Activated CD8-positive, alpha-beta T cell treated with anti-CD3 and anti-CD28 coated beads, Interleukin-2, amount 10 ng/mL, durations not matched to agents 7 days and 5 days (primary cell): ENCODE results near the gene NLRP13. TPM values are rescaled to one million over a fixed set of nuclear protein-coding genes. Genes with fewer than 3 reads are reported as not detected.
"Not testable (repeated sequence)": the region's sequence is repeated elsewhere in the genome, so short reads cannot be mapped to it uniquely, and the experiment has no call there.

Experiments used
- ATAC-seq: fragments of 150-1000 bp; cut with Tn5 transposase; one replicate; pipeline ENCODE4 v1.10.0; 2021; ENCODE audit warnings: moderate library complexity
- CTCF ChIA-PET: fragments of 350-600 bp; sonication (Branson Sonifier 250); formaldehyde crosslinking; loops from one replicate; lab custom pipeline; 2021; ENCODE audit warnings: antibody characterized with exemption; lab: Charles Lee
- POLR2A ChIA-PET: fragments of 350-600 bp; sonication (Branson Sonifier 250); formaldehyde crosslinking; loops from one replicate; lab custom pipeline; 2021; ENCODE audit warnings: antibody characterized with exemption; lab: Charles Lee
- DNase-seq: peaks from one replicate; pipeline ENCODE4 v3.0.0-alpha.2; 2020
- H3K27ac Mint-ChIP-seq: one replicate; pipeline ENCODE4 v1.8.0; 2021; ENCODE audit warnings: mild to moderate bottlenecking, mixed read lengths
- H3K27me3 Mint-ChIP-seq: one replicate; pipeline ENCODE4 v1.8.0; 2021; ENCODE audit warnings: low read depth, mixed read lengths
- H3K36me3 Mint-ChIP-seq: one replicate; pipeline ENCODE4 v1.8.0; 2021; ENCODE audit warnings: low read depth, mixed read lengths
- H3K4me1 Mint-ChIP-seq: one replicate; pipeline ENCODE4 v1.8.0; 2021; ENCODE audit warnings: low read depth, mixed read lengths
- H3K4me3 Mint-ChIP-seq: one replicate; pipeline ENCODE4 v1.8.0; 2021; ENCODE audit warnings: mild to moderate bottlenecking, mixed read lengths
- H3K9me3 Mint-ChIP-seq: one replicate; pipeline ENCODE4 v1.8.0; 2022; ENCODE audit warnings: mixed read lengths; ENCODE audit not compliant: insufficient read depth
- total RNA-seq, 2 experiments: library from RNA; stranded (reverse); gene quantifications; one replicate each; pipeline ENCODE4 v1.2.3, GENCODE V29; 2021

The NLRP13 gene, protein sequence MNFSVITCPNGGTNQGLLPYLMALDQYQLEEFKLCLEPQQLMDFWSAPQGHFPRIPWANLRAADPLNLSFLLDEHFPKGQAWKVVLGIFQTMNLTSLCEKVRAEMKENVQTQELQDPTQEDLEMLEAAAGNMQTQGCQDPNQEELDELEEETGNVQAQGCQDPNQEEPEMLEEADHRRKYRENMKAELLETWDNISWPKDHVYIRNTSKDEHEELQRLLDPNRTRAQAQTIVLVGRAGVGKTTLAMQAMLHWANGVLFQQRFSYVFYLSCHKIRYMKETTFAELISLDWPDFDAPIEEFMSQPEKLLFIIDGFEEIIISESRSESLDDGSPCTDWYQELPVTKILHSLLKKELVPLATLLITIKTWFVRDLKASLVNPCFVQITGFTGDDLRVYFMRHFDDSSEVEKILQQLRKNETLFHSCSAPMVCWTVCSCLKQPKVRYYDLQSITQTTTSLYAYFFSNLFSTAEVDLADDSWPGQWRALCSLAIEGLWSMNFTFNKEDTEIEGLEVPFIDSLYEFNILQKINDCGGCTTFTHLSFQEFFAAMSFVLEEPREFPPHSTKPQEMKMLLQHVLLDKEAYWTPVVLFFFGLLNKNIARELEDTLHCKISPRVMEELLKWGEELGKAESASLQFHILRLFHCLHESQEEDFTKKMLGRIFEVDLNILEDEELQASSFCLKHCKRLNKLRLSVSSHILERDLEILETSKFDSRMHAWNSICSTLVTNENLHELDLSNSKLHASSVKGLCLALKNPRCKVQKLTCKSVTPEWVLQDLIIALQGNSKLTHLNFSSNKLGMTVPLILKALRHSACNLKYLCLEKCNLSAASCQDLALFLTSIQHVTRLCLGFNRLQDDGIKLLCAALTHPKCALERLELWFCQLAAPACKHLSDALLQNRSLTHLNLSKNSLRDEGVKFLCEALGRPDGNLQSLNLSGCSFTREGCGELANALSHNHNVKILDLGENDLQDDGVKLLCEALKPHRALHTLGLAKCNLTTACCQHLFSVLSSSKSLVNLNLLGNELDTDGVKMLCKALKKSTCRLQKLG
- not detected for total RNA-seq

DNA sequence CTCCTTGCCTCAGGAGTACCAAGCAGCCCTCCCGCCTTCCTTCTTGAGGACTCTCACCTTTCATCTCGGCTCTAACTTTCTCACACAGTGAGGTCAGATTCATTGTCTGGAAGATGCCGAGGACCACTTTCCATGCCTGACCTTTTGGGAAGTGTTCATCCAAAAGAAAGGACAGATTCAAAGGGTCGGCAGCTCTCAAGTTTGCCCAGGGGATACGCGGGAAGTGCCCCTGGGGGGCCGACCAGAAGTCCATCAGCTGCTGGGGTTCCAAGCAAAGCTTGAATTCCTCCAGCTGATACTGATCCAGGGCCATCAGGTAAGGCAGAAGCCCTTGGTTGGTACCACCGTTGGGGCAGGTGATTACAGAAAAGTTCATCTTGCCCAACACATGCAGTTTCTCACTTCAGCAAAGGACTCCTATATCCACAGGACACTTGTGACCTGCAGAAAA, at the start of gene NLRP13:
Gene NLRP13 (minus strand): TSS at position 401 of the 451 bp plus-strand sequence. CDS start 25 bp downstream, at position 376.
- no peak within 1 kb of the TSS for H3K4me3 Mint-ChIP-seq

DNA sequence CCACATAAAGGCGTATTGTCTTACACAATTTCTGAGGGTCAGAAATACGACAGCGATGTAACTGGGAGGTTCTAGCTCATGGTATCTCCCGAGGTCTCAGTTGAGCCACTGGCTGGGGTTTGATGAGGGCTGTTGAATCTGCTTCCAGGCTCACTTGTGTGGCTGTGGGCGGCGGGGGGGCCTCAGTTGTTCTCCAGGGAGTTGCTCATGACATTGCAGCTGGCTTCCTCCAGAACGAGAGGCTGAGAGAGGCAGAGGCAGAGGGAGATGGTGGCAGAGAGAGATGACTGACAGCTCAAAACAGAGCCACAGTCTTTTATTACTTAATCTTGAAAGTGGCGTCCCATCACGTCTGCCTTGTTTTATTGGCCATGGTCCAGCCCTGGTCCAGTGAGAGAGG, 48.3 kb upstream of the NLRP13 start:
- Mint-ChIP-seq H3K4me3 (no peak overlapping the region), H3K9me3 (peaks cover 20% of the 10 kb centered on the region), H3K36me3 (no peaks in the 10 kb centered on the region), H3K27me3 (no peaks in the 10 kb centered on the region), H3K4me1 (no peaks in the 10 kb centered on the region), H3K27ac (no peak overlapping the region)
- no peak for DNase-seq
- ChIA-PET POLR2A (no interaction called here), CTCF (no interaction called here)
- ATAC-seq, result no peak

More for the DNA sequence above, at the start of gene NLRP13:
- Mint-ChIP-seq H3K27ac (no peak within 1 kb of the TSS), H3K36me3 (no peaks in the 10 kb centered on the region), H3K27me3 (no peaks in the 10 kb centered on the region), H3K9me3 (peaks cover 10% of the 10 kb centered on the region), H3K4me1 (no peaks in the 10 kb centered on the region)
- DNase-seq (no peak), ATAC-seq (no peak)
- CTCF ChIA-PET, result no interaction called here
- POLR2A ChIA-PET, result no interaction called here

DNA sequence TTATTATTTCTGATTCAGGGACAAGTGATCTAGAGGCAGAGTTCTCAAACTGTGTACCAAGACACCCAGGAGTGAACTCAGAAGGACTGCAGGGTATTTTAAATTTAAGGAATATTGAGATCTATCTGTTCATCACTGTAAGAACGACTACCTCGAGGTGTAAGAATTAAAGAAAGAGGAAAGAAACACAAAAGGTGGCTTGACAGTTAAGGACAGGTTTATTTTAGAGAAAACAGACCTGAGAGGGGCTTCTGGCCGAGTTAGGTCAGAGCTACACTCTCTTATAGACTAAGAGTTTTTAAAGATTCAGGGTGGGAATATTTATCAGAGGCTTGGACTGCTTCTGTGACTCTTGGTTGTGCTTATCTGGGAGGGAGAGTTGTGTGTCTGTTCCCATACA, 41.8 kb upstream of the NLRP13 start:
- DNase-seq (no peak), ATAC-seq (no peak)
- H3K27me3 Mint-ChIP-seq, result no peaks in the 10 kb centered on the region
- H3K9me3 Mint-ChIP-seq, result peaks cover 4% of the 10 kb centered on the region
- CTCF ChIA-PET, result no interaction called here
- H3K36me3 Mint-ChIP-seq, result no peaks in the 10 kb centered on the region
- H3K4me3 Mint-ChIP-seq, result no peak overlapping the region
- POLR2A ChIA-PET, result interaction anchor here (0.6 kb wide), 1 partner anchor 14 kb away, joined by 4 read pairs; no protein-coding TSS in a partner anchor
- H3K4me1 Mint-ChIP-seq, result no peaks in the 10 kb centered on the region
- H3K27ac Mint-ChIP-seq, result no peak overlapping the region

- ATAC-seq (no peak), DNase-seq (no peak)
- Mint-ChIP-seq H3K4me1 (no peaks in the 10 kb centered on the region), H3K4me3 (no peak overlapping the region), H3K36me3 (no peaks in the 10 kb centered on the region), H3K27ac (no peak overlapping the region), H3K9me3 (no peaks in the 10 kb centered on the region), H3K27me3 (no peaks in the 10 kb centered on the region)
- ChIA-PET POLR2A (no interaction called here), CTCF (no interaction called here)
Observed at GRCh38 chr19:55962186-55962585, 30.1 kb upstream of the NLRP13 start.

DNA sequence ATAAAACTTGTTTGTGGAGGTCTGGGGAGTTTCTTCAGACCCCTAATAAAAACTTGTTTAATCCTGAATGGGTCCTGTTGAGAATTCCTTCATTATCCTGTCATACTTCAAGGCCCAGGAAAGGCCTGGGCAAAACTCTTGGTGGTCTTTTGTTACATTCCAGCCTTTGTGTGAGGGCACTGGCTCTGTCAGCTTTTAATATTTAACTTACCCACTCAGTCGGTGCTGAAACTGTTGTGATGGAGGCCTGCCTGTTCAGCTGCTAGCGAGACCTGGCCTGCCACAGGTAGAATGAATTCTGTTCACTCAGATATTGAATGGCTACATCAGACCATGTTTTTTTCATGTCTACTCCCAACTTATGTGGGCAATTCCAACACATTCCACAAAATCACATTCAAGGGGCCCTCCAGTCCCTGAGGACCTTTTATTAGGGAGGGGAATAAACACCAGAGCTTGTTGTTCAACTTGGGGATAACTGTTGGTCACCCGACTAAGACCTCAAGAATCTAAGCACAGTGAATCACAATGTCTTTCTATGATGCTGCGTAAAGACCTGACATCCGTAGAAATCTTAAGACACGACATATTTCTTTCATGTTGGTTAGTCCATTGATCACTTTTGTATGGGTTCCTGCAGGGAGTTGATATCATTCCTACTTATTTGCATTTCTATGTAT, 28.0 kb upstream of the NLRP13 start:
- H3K9me3 Mint-ChIP-seq, result no peaks in the 10 kb centered on the region
- no peak for ATAC-seq
- H3K36me3 Mint-ChIP-seq, result no peaks in the 10 kb centered on the region
- no peaks in the 10 kb centered on the region for H3K4me1 Mint-ChIP-seq
- CTCF ChIA-PET, result no interaction called here
- POLR2A ChIA-PET, result no interaction called here
- H3K27ac Mint-ChIP-seq, result no peak overlapping the region
- no peaks in the 10 kb centered on the region for H3K27me3 Mint-ChIP-seq
- no peak overlapping the region for H3K4me3 Mint-ChIP-seq
- no peak for DNase-seq

GRCh38 chr19:55958356-55958755, 26.2 kb upstream of the NLRP13 start:
- DNase-seq (no peak), ATAC-seq (no peak)
- H3K4me1 Mint-ChIP-seq, result no peaks in the 10 kb centered on the region
- no peaks in the 10 kb centered on the region for H3K27me3 Mint-ChIP-seq
- ChIA-PET CTCF (no interaction called here), POLR2A (no interaction called here)
- no peaks in the 10 kb centered on the region for H3K9me3 Mint-ChIP-seq
- H3K27ac Mint-ChIP-seq, result no peak overlapping the region
- H3K36me3 Mint-ChIP-seq, result no peaks in the 10 kb centered on the region
- no peak overlapping the region for H3K4me3 Mint-ChIP-seq

GRCh38 chr19:55956431-55956830, 24.3 kb upstream of the NLRP13 start:
- POLR2A ChIA-PET, result no interaction called here
- Mint-ChIP-seq H3K27me3 (no peaks in the 10 kb centered on the region), H3K36me3 (no peaks in the 10 kb centered on the region), H3K4me3 (no peak overlapping the region), H3K27ac (no peak overlapping the region), H3K4me1 (no peaks in the 10 kb centered on the region), H3K9me3 (no peaks in the 10 kb centered on the region)
- CTCF ChIA-PET, result no interaction called here
- no peak for DNase-seq
- no peak for ATAC-seq

DNA sequence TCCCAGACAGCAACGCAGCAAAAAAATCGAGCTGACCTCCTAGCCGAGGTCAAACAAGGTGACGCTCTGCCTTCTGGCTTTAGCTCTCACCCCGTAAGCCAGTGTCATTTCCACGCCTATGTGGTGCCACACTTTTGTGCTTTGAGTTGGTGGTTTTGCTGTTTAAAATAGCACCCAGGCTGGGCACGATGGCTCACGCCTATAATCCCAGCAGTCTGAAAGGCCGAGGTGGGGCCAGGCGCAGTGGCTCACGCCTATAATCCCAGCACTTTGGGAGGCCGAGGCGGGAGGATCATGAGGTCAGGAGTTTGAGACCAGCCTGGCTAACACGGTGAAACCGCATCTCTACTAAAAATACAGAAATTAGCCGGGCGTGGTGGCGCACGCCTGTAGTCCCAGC, 18.4 kb upstream of the NLRP13 start:
- H3K4me1 Mint-ChIP-seq, H3K9me3 Mint-ChIP-seq, H3K36me3 Mint-ChIP-seq, H3K4me3 Mint-ChIP-seq, H3K27me3 Mint-ChIP-seq, POLR2A ChIA-PET, DNase-seq, H3K27ac Mint-ChIP-seq, CTCF ChIA-PET, ATAC-seq: not testable (repeated sequence)

- peaks cover 3% of the 10 kb centered on the region for H3K9me3 Mint-ChIP-seq
- no peaks in the 10 kb centered on the region for H3K4me1 Mint-ChIP-seq
- ChIA-PET POLR2A (no interaction called here), CTCF (no interaction called here)
- DNase-seq (no peak), ATAC-seq (no peak)
- H3K27me3 Mint-ChIP-seq, result no peaks in the 10 kb centered on the region
- H3K27ac Mint-ChIP-seq, result no peak within 1 kb of the TSS
- no peaks in the 10 kb centered on the region for H3K36me3 Mint-ChIP-seq
- no peak within 1 kb of the TSS for H3K4me3 Mint-ChIP-seq
Observed at GRCh38 chr19:55947532-55947931, 15.4 kb upstream of the NLRP13 start, which contains the start of gene NLRP8. Gene NLRP8 (plus strand): TSS chr19:55947832.

DNA sequence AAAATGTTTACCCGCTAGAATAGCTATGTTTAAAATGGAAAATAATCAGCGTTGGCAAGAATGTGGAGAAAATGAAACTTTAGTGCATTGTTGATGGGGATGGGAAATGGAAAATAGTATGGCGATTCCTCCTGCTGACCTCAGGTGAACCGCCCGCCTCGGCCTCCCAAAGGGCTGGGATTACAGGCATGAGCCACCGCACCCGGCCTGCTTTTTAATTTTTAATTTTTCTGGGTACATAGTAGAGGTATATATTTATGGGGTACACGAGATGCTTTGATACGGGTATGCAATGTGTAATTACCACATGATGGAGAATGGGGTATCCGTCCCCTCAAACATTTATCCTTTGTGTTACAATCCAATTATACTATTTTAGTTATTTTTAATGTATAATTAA, 8.2 kb upstream of the NLRP13 start:
- DNase-seq (no peak), ATAC-seq (no peak)
- H3K27ac Mint-ChIP-seq, result no peak overlapping the region
- H3K36me3 Mint-ChIP-seq, result no peaks in the 10 kb centered on the region
- H3K4me1 Mint-ChIP-seq, result no peaks in the 10 kb centered on the region
- no peak overlapping the region for H3K4me3 Mint-ChIP-seq
- peaks cover 16% of the 10 kb centered on the region for H3K9me3 Mint-ChIP-seq
- CTCF ChIA-PET, result no interaction called here
- POLR2A ChIA-PET, result no interaction called here
- no peaks in the 10 kb centered on the region for H3K27me3 Mint-ChIP-seq

DNA sequence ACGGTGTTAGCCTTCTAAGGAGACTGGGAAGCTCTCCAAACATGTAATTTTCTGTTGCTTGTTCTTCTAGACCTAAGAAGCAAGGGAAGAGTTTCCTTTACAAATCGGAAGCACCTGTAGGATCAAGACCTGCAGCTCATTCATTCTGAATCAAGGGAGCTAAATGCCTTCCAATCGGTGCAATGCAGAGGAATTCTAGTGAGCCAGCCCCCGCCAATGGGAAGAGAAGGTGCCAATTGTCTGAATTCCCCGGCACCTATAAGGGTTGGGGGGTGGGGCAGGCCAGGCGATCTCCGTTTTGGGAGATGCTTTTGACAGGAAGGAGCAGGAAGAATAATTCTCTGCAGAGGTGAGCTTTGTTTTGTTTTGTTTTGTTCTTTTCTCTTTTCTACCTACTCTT, 7.1 kb upstream of the NLRP13 start:
- H3K36me3 Mint-ChIP-seq, result no peaks in the 10 kb centered on the region
- ChIA-PET POLR2A (no interaction called here), CTCF (no interaction called here)
- H3K9me3 Mint-ChIP-seq, result peaks cover 18% of the 10 kb centered on the region
- DNase-seq, result no peak
- H3K27ac Mint-ChIP-seq, result no peak overlapping the region
- ATAC-seq, result no peak
- no peak overlapping the region for H3K4me3 Mint-ChIP-seq
- no peaks in the 10 kb centered on the region for H3K27me3 Mint-ChIP-seq
- no peaks in the 10 kb centered on the region for H3K4me1 Mint-ChIP-seq
